Right lung (tissue), 10 donors: ENCODE results near the gene ZFYVE1. TPM values are rescaled to one million over a fixed set of nuclear protein-coding genes. Genes with fewer than 3 reads are reported as not detected.
"Not testable (repeated sequence)": the region's sequence is repeated elsewhere in the genome, so short reads cannot be mapped to it uniquely, and the experiment has no call there.

ENCODE experiments used
- DNase-seq, 2 donors: peaks; one replicate each; pipeline ENCODE4 v3.0.0-alpha.2; 2013
- long read RNA-seq, 8 donors: transcript quantifications; one replicate each; lab custom pipeline, GENCODE V29; 2026
- polyA plus RNA-seq, 5 donors: library from polyadenylated mRNA; unstranded; fragments of 120-200 nt; gene quantifications; one replicate each; pipeline versions ENCODE4 v1.2.1 to v1.2.3, GENCODE V29; 2013; ENCODE audit warnings: inconsistent platforms in 1 of 5, low replicate concordance in 1 of 5; ENCODE audit not compliant: insufficient read length in 5 of 5, insufficient read depth in 1 of 5

Gene ZFYVE1
- 10 to 100 TPM; 16.0 to 20.1 (median 17.2) TPM for polyA plus RNA-seq
- long read RNA-seq, donor 1, full-length matches to known transcripts: 6 of 1,009 reads
- long read RNA-seq, donor 1, partial matches to known transcripts: 915 of 1,009 reads
- long read RNA-seq, donor 1, other reads (novel, unspliced or antisense): 88 of 1,009 reads
- long read RNA-seq, donor 2, full-length matches to known transcripts: 6 of 6 reads
- long read RNA-seq, donor 2, partial matches to known transcripts: 0 of 6 reads
- long read RNA-seq, donor 2, other reads (novel, unspliced or antisense): 0 of 6 reads
- long read RNA-seq, donor 3, partial matches to known transcripts: 86 of 87 reads
- long read RNA-seq, donor 3, other reads (novel, unspliced or antisense): 0 of 87 reads
- long read RNA-seq, donor 4, full-length matches to known transcripts: 2 of 2 reads
- long read RNA-seq, donor 4, partial matches to known transcripts: 0 of 2 reads
- long read RNA-seq, donor 4, other reads (novel, unspliced or antisense): 0 of 2 reads
- long read RNA-seq, donor 5, full-length matches to known transcripts: 3 of 3 reads
- long read RNA-seq, donor 5, partial matches to known transcripts: 0 of 3 reads
- long read RNA-seq, donor 5, other reads (novel, unspliced or antisense): 0 of 3 reads
- long read RNA-seq, donor 6, full-length matches to known transcripts: 7 of 7 reads
- long read RNA-seq, donor 6, partial matches to known transcripts: 0 of 7 reads
- long read RNA-seq, donor 6, other reads (novel, unspliced or antisense): 0 of 7 reads
- long read RNA-seq, donor 7, full-length matches to known transcripts: 2 of 2 reads
- long read RNA-seq, donor 7, partial matches to known transcripts: 0 of 2 reads
- long read RNA-seq, donor 7, other reads (novel, unspliced or antisense): 0 of 2 reads
- long read RNA-seq, donor 8, full-length matches to known transcripts: 2 of 2 reads
- long read RNA-seq, donor 8, partial matches to known transcripts: 0 of 2 reads
- long read RNA-seq, donor 8, other reads (novel, unspliced or antisense): 0 of 2 reads

- peak; percentile 95 to 97 for DNase-seq
Measured at GRCh38 chr14:73026845-73027542, at the start of gene ZFYVE1. TSS of gene ZFYVE1 (minus strand) at chr14:73027106. CDS start at chr14:73024508, 2,598 bp downstream.

DNA sequence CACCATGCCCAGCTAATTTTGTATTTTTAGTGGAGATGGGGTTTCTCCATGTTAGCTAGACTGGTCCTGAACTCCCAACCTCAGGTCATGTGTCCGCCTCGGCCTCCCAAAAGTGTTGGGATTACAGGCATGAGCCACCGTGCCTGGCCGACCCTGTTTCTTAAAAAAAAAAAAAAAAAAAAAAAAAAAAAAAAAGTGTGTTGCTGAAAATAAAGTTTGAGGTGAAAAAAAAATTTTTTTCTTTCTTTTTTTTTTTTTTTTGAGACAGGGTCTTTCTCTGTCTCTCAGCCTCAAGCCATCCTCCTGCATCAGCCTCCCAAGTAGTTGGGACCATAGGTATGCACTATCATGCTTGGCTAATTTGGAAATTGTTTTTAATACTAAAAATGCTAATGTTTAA is 42.7 kb upstream of the ZFYVE1 start:
- no peak for DNase-seq

DNA sequence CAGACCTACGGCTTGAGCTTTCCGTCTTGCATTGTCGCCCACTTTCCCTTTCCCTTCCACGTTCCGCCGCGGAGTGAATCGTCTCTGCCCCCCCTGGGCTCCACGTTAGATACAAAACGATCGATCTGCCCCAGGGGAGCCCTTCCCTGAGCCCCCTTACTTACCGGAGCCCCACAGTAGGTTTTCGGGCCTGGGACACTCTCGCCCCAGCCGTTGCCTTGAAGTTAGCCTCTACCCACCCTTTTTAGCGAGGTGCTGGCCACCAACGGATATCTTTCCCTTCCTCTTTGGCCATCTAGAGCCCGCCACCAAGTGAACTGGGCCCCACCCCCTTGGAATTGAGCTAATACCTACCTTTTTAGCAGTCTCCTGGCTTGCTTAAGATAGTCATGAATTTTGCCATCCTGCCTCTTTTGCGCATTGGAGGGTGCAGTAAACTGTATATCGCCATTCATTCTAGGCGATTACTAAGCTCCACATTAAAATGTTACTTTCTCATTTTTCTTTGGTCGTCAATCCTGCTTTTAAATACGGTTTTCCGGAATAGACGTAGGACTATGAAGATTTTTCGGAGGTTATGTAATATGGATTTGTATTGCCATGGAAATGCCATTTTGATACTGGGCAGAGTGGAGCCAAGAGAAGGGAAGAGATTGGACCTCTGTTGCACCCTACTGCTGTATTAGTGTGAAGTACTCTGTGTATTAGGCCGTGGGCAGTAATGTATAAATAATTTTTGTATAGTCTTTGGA is 32.2 kb upstream of the ZFYVE1 start:
- DNase-seq: peak; percentile 42 to 49

DNA sequence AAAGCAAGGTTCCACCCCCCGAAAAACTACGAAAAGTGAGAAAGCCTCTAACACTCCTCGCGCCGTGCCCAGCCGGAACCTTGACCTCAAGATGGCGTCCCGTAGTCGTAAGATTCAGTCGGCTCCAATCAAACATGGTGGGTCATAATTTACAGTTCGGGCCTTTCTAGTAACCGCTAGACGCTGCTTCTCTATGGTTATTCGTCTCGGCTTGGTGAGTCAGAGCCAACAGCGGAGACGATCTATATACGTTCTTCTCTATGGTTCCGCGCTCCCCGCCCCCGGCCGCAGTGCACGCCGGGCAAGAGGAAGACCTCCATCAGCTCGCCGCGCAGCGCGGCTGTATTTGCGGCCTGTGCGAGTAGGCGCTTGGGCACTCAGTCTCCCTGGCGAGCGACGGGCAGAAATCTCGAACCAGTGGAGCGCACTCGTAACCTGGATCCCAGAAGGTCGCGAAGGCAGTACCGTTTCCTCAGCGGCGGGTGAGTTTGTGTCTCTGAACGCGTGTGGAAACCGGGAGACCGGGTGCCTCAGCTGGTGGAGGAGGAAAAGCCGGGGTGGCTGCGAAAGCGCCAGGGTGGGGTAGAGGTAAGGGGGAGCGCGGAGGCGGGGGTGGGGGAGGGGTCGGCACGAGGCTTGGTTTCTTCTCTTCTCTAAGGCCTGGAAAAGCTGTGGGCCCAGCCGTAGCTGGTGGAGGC is 31.5 kb upstream of the ZFYVE1 start, which contains the start of gene RBM25:
RBM25 (plus strand) TSS at position 311 of the 698 bp plus-strand sequence. CDS start 13,108 bp downstream, outside the sequence.
- DNase-seq: peak; percentile 97

DNA sequence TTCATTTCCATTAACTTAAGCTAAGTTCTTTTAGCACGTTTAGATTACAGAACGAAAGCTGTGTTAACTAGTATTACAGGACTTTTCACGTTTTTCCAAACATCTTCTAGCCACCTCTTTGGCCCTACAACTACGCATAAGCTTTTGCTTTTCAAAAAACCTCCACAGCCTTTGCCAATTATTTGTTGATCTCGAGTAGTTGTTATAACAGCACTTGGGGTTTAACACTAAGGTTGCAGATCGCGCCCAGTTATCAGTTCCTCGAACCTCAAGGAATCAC is 31.0 kb upstream of the ZFYVE1 start:
- no peak for DNase-seq

- DNase-seq: no peak
Measured at GRCh38 chr14:73055251-73055650, 28.3 kb upstream of the ZFYVE1 start.

- DNase-seq: no peak
Measured at GRCh38 chr14:73049428-73049827, 22.5 kb upstream of the ZFYVE1 start.

DNA sequence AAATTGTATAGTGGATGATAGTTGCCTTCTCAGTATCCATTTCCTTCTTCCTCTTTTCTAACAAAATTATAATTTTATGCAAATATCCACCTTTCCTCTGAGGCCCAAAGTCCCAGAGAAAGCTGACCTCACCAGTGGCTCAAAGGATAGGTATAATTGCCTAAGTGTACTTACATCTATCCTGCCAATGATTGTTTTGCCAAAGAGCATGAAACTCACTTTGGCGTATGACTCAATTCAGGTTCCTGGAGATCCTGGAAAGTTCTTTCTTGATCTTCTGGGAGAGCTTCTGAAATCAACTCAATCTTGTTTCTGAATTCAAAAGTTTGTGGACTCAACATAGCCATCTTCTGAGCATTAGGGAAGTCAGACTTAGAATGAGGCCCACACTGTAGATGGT is 20.9 kb upstream of the ZFYVE1 start:
- no peak for DNase-seq

DNA sequence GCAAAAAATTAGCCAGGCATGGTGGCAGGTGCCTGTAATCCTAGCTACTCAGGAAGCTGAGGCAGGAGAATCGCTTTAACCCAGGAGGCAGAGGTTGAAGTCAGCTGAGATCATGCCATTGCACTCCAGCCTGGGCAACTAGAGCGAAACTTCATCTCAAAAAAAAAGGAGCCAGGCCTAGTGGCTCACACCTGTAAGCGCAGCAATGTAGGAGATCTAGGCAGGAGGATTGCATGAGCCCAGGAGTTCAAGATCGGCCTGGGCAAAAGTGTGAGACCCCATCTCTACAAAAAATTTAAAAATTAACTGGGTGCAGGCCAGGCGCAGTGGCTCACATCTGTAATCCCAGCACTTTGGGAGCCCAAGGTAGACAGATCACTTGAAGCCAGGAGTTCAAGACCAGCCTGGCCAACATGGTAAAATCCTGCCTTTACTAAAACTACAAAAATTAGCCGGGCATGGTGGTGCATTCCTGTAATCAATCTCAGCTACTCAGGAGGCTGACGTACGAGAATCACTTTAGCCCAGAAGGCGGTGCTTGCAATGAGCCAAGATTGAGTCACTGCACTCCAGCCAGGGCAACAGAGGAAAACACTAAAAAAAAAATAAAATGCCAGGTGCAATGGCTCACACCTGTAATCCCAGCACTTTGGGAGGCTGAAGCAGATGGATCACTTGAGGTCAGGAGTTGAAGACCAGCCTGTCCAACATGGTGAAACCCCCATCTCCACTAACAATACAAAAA is 10.0 kb upstream of the ZFYVE1 start:
- not testable (repeated sequence) for DNase-seq

DNA sequence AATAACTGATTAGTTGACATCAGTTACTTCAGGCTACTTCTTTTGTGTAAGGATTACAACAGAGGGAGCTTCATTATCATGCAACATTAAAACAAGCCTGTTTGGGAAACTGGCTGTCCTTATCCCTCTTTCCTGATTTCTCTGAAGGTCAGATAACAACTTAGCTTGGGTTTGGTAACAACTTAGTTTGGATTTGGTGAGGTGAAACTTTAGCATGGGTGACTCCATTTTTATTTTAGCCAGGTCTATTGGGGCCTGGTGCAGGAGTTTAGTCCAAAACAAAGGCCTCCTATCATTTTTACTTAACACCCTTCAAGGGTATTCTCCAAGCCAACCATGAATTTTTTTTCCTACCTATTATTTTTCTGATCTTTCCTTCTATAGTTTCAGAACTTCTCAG is 1.1 kb upstream of the ZFYVE1 start:
- DNase-seq: no peak

GRCh38 chr14:73027546-73027945 is 640 bp upstream of the ZFYVE1 start:
- DNase-seq: no peak

DNA sequence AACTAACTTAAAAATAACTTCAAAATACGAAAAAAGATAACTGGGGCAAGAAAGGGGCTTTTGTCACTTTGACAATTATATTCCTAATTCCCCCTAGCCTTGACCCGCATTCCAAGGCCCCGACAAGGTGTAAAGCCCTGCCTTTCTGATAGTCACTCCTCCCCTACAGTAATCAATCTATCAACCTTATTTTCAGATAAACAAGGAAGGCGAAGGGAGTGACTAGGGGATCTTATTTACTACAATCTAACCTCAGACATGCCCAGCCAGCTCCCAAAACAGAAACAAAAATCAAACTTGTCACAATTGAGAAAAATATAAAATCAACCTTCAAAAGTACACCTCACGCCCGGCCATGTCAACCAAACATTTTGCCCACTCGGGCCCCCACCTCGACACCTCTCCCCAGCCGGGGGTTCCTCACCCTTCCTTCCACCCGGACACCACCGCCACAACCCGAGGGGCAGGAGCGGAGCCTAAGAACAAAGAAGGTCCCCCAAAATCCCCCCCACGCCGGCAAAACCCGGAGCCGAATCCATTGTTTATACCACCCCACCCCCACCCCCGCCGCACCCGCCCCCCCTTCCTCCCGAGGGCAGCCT is 562 bp downstream of the ZFYVE1 start:
- peak in 1 of 2 donors; percentile 3 for DNase-seq

DNA sequence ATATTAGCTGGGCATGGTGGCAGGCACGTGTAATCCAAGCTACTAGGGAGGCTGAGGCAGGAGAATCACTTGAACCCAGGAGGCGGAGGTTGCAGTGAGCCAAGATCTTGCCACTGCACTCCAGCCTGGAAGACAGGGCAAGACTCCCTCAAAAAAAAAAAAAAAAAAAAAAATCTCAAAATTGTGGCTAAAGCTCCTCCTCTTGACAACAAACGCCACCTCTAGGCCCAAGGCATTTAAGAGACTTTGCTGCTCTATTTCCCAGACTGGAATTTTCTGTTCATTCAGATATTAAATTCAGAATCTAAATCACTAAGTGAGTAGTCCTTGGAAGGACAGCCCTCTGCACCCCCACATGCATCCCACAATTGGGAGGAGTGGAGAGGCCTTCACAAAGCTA is 1.4 kb downstream of the ZFYVE1 start:
- DNase-seq: no peak

DNA sequence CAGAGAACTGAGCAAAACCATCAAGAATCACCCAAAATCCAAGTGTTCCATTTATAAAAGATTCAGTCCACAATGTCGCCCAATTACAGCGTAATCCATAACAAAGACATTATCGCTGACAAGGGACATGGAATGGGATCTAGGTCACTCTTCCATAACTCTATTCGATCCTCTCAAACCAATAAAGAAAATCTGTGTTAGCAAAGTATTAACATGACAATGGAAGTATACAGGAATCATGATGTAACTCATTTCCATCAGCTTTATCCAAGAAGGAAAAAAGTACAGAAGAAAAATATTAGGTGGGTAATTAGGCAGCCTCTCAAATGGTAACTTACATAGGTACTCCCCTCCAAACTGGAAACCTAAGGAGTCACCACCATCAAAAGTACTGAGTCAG is 4.9 kb downstream of the ZFYVE1 start:
- no peak for DNase-seq

DNA sequence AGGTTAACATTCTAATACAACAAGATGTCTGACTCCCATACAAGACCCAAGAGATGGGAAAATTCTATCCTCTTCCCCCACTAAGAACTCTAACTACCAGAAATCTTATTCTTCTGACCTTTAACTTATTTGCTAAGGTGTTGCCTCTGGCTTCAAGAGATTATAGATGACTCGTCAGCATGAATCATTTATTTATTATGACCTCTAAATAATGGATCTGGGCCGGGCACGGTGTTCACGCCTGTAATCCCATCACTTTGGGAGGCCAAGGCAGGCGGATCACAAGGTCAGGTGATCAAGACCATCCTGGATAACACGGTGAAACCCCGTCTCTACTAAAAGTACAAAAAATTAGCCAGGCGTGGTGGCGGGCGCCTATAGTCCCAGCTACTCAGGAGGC is 10.9 kb downstream of the ZFYVE1 start:
- not testable (repeated sequence) for DNase-seq

DNA sequence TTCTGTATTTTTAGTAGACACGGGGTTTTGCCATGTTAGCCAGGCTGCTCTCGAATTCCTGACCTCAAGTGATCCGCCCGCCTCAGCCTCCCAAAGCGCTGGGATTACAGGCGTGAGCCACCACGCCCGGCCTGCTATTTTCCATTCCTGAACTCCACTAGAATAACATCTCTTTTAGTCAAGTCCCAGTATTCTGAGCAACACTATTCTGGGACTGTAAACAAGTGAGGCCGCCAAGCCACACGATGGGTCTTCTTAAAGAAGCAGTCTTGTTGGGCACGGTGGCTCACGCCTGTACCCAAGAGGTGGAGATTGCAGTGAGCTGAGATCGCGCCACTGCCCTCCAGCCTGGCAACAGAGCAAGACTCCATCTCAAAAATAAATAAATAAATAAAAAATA is 11.4 kb downstream of the ZFYVE1 start:
- DNase-seq: not testable (repeated sequence)

- DNase-seq: no peak
Measured at GRCh38 chr14:73014105-73014504, 12.8 kb downstream of the ZFYVE1 start.

DNA sequence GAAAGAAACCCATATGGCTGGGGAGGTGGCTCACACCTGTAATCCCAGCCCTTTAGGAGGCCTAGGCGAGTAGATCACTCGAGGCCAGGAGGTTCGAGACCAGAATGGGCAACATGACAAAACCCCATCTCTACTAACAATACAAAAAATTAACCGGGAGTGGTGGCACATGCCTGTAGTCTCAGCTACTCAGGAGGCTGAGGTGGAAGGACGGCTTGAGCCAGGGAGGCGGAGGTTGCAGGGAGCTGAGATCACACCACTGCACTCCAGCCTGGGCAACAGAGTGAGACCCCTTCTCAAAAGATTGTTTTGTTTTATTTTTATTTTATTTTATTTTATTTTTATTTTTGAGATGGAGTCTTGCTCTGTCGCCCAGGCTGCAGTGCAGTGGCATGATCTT is 15.7 kb downstream of the ZFYVE1 start:
- DNase-seq: not testable (repeated sequence)

DNA sequence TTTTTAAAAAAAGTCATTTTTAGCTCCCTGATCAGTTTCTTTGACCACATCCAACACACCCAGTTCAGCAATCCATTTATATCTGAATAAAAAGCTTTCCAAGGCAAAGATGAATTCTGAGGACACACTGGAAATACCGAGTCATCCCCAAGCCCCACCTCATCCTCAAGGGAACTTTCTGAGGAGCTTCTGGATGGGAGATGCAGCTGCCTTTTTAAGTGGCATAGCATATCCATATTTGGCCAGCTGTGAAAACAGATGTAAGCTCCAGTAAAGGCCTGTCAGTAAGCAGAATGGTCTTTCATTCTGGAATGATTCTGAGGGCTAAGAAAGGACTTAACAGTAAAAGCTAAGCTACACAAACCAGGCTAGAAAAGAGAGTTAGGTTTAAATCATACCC is 18.4 kb downstream of the ZFYVE1 start:
- no peak for DNase-seq
